SW480 (cell line): ENCODE data around the gene SMARCD3.

ENCODE experiments used
- DNase-seq: peaks from one replicate; pipeline ENCODE4 v3.0.0-alpha.2; 2016; ENCODE audit warnings: low spot score

SMARCD3 gene

GRCh38 chr7:151208253-151208862 is 40.1 kb downstream of the SMARCD3 start:
- no peak for DNase-seq

GRCh38 chr7:151207804-151208203 is 40.7 kb downstream of the SMARCD3 start:
- DNase-seq: no peak

- DNase-seq: no peak
Observed at GRCh38 chr7:151207315-151207714, 41.2 kb downstream of the SMARCD3 start.

GRCh38 chr7:151206914-151207313 is 41.6 kb downstream of the SMARCD3 start:
- DNase-seq: peak; percentile 46

- DNase-seq: no peak
Observed at GRCh38 chr7:151205730-151206129, 42.8 kb downstream of the SMARCD3 start.

- DNase-seq: no peak
Observed at GRCh38 chr7:151204383-151205032, 44.0 kb downstream of the SMARCD3 start.

- no peak for DNase-seq
Observed at GRCh38 chr7:151202836-151203235, 45.7 kb downstream of the SMARCD3 start.

- no peak for DNase-seq
Observed at GRCh38 chr7:151201751-151202150, 46.7 kb downstream of the SMARCD3 start.

- no peak for DNase-seq
Observed at GRCh38 chr7:151201344-151201743, 47.1 kb downstream of the SMARCD3 start.

- DNase-seq: no peak
Observed at GRCh38 chr7:151198945-151199848, 49.3 kb downstream of the SMARCD3 start.

- no peak for DNase-seq
Observed at GRCh38 chr7:151197932-151198331, 50.6 kb downstream of the SMARCD3 start.

GRCh38 chr7:151195616-151196450 is 52.7 kb downstream of the SMARCD3 start:
- DNase-seq: no peak

GRCh38 chr7:151194188-151194587 is 54.3 kb downstream of the SMARCD3 start:
- DNase-seq: no peak

GRCh38 chr7:151193203-151193978 is 55.1 kb downstream of the SMARCD3 start:
- DNase-seq: no peak

- DNase-seq: no peak
Observed at GRCh38 chr7:151192002-151192539, 56.4 kb downstream of the SMARCD3 start.

- no peak for DNase-seq
Observed at GRCh38 chr7:151191544-151191943, 57.0 kb downstream of the SMARCD3 start.

- DNase-seq: no peak
Observed at GRCh38 chr7:151189038-151189437, 59.5 kb downstream of the SMARCD3 start.
